Ascending aorta (tissue), 2 donors: ENCODE measurements around the gene ATP8A2. TPM values are rescaled to one million over a fixed set of nuclear protein-coding genes. Genes with fewer than 3 reads are reported as not detected.

Experiments
- DNase-seq, 2 donors: peaks; one replicate each; pipeline ENCODE4 v3.0.0-alpha.2; 2019; ENCODE audit warnings: low spot score in 2 of 2
- H3K27ac ChIP-seq, 2 donors: fragments of 200-600 bp; sonication (generic); one replicate each; pipeline ENCODE4 v1.5.1; 2016 to 2017; ENCODE audit warnings: mild to moderate bottlenecking in 1 of 2
- H3K27me3 ChIP-seq: fragments of 200-600 bp; sonication (generic); one replicate; pipeline ENCODE4 v1.5.1; 2017
- H3K36me3 ChIP-seq, 2 donors: fragments of 200-600 bp; sonication (generic); one replicate each; pipeline ENCODE4 v1.5.1; 2016
- H3K4me1 ChIP-seq, 2 donors: fragments of 200-600 bp; sonication (generic); one replicate each; pipeline ENCODE4 v1.5.1; 2016 to 2017; ENCODE audit warnings: mild to moderate bottlenecking in 1 of 2
- H3K4me3 ChIP-seq, 2 donors: fragments of 200-600 bp; sonication (generic); one replicate each; pipeline ENCODE4 v1.5.1; 2016 to 2017; ENCODE audit warnings: mild to moderate bottlenecking in 1 of 2
- H3K9me3 ChIP-seq, 2 donors: fragments of 200-600 bp; sonication (generic); one replicate each; pipeline ENCODE4 v1.5.1; 2016
- intact Hi-C: fragments of 100-400 bp; cut with DNase I; formaldehyde crosslinking; loops from one replicate; pipeline ENCODE4 v1.15.1; 2023
- total RNA-seq: library from RNA; depleted of rRNA; stranded (reverse); fragments of >200 nt; gene quantifications from one replicate; pipeline ENCODE4 v1.1.0, GENCODE V29; 2016
- TF ChIP-seq, protein P1 (sequence below), 3 experiments: fragments of 200-600 bp in 2 of 3; fragments of 450-650 bp in 1 of 3; sonication (generic) in 2 of 3; IDR thresholded peaks; one replicate each; pipeline ENCODE4 v1.5.1; 2016 to 2019; ENCODE audit warnings: antibody characterized with exemption in 3 of 3, mild to moderate bottlenecking in 1 of 3, moderate library complexity in 1 of 3

ATP8A2 gene
- total RNA-seq, 1 donor from 2014 or later: under 0.01 TPM

- Histone ChIP-seq H3K36me3 (no peaks in the 10 kb centered on the region), H3K4me3 (no peak overlapping the region), H3K9me3 (no peaks in the 10 kb centered on the region), H3K4me1 (no peaks in the 10 kb centered on the region), H3K27ac (no peak overlapping the region), H3K27me3 (no peaks in the 10 kb centered on the region)
- TF ChIP-seq, protein P1, sequence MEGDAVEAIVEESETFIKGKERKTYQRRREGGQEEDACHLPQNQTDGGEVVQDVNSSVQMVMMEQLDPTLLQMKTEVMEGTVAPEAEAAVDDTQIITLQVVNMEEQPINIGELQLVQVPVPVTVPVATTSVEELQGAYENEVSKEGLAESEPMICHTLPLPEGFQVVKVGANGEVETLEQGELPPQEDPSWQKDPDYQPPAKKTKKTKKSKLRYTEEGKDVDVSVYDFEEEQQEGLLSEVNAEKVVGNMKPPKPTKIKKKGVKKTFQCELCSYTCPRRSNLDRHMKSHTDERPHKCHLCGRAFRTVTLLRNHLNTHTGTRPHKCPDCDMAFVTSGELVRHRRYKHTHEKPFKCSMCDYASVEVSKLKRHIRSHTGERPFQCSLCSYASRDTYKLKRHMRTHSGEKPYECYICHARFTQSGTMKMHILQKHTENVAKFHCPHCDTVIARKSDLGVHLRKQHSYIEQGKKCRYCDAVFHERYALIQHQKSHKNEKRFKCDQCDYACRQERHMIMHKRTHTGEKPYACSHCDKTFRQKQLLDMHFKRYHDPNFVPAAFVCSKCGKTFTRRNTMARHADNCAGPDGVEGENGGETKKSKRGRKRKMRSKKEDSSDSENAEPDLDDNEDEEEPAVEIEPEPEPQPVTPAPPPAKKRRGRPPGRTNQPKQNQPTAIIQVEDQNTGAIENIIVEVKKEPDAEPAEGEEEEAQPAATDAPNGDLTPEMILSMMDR (IDR thresholded peaks at IDR 0.05): no peak
- DNase-seq: no peak
- intact Hi-C loops: no loop called here
These were observed 468.5 kb downstream of the ATP8A2 start for GRCh38 chr13:25840261-25840660.

DNA sequence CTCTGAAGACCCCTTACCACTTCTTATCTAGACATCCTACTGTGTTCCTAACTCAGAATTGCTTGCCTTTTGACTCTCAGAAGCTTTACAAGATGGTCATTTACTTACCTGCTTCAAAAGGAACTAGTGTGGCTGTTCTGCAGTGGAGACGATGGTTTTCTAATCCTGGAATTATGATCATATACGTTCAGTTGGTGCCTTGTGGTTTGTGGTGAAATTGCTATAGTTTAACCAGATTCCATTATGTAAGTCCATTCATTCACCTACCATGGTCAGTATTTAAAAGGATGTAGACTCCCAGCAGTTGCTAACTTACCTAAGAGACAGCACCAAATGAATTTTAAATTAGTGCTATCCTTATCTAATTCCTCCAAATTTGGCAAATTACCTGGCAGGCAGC is 469.2 kb downstream of the ATP8A2 start:
- Histone ChIP-seq H3K9me3 (no peaks in the 10 kb centered on the region), H3K27me3 (no peaks in the 10 kb centered on the region), H3K36me3 (no peaks in the 10 kb centered on the region), H3K4me3 (no peak overlapping the region), H3K4me1 (no peaks in the 10 kb centered on the region), H3K27ac (no peak overlapping the region)
- intact Hi-C loops: no loop called here
- TF ChIP-seq, protein P1 (IDR thresholded peaks at IDR 0.05): no peak
- DNase-seq: no peak

DNA sequence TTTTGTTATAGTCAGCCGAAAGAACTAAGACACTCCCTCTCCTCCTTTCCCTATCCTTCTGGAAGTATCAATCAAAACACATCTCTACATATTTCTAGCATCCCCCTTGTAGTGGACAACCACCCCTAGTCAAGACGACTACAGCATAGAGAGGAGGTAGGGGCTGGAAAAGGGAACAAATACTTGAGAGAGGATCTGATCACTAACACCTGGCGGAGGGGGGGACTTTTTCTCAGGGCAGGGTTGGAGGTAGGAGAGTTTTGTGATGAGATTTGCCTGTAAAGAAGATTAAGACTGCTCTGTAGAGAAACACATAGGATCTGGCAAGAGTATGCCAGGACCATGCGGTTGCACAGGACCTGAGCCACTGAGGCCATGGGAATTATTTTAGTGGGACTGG is 471.9 kb downstream of the ATP8A2 start:
- Histone ChIP-seq H3K27me3 (no peaks in the 10 kb centered on the region), H3K4me3 (no peak overlapping the region), H3K9me3 (no peaks in the 10 kb centered on the region), H3K27ac (no peak overlapping the region), H3K4me1 (no peaks in the 10 kb centered on the region), H3K36me3 (no peaks in the 10 kb centered on the region)
- no peak for DNase-seq
- intact Hi-C loops: no loop called here
- TF ChIP-seq, protein P1 (IDR thresholded peaks at IDR 0.05): no peak

DNA sequence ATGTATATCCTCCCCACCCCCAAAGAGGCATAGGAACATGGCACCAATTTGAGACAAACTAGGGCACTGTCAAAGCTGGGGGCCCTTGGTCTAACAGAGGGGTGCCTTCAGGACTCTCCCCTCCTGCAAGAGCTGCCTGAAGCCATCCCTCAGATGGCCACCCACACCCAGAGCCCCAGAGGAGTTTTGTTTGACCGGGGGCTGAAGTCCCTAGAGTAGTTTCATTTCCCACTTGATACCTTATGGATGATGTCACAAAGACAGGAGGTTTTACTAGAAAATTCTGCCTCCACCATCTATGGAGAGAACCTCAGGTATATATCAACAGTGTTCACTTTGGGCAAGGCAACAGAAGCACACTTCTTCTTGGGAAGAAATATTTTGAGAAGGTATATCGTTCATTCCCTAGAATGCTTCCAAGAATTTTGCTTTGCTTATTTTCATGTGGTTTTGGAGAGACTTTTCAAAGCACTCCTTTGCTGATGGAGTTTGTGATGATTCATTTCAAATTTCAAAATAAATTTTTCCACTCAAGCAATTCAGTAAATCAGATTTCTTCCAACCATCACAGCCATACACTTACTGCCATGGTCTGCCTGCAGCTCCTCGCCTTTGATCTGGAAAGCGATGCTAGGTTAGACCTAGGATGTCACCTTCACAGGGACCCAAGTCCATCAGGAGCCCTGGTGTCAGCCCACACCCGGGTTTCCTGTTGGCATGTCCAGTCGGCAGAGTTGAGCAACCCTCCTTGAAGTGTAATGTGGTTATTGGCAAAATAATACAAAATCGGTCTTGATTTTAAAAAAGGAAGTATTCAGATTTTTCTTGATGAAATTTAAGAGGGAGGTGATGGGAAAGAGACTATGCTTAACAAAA is 473.0 kb downstream of the ATP8A2 start:
- H3K36me3 ChIP-seq: no peaks in the 10 kb centered on the region
- H3K4me1 ChIP-seq: no peaks in the 10 kb centered on the region
- H3K4me3 ChIP-seq: no peak overlapping the region
- H3K9me3 ChIP-seq: no peaks in the 10 kb centered on the region
- TF ChIP-seq, protein P1 (IDR thresholded peaks at IDR 0.05): no peak
- intact Hi-C loops: no loop called here
- no peaks in the 10 kb centered on the region for H3K27me3 ChIP-seq
- H3K27ac ChIP-seq: no peak overlapping the region
- DNase-seq: no peak

DNA sequence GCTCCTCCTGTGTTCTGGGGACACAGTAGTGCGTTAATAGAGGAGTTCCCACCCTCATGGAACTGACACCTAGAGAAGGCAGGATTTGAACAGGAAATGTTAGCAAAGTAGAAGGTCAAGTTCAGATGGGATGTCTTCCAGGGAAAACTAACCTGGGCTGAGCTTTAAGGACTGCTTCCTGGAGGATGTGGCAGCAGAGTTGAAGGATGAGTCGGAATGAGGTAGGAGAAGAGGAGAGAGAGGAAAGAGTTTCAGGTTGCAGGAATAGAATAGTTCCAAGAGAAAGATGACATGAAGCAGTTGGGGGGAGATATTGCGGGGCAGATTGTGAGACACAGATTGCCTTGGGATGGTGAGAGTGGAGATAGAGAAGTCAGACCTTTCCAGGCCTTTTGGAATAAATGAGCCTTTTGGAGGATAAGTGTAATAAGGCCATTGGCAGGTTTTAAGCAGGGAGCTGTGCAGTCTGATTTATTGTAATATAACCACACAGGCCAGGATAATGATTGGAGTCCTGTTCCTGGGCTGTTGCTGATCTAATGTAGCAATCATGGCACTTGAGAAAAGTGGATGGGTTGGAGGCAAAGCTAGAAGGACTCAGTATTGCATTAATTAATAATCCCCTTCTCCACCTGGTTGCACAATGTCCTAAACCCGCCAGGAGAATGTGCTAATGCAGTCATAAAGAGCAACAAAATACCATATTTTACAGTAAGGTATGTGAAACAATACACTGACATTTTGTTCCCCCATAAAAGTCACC is 474.6 kb downstream of the ATP8A2 start:
- no peaks in the 10 kb centered on the region for H3K27me3 ChIP-seq
- H3K4me3 ChIP-seq: no peak overlapping the region
- no peak for DNase-seq
- H3K36me3 ChIP-seq: no peaks in the 10 kb centered on the region
- TF ChIP-seq, protein P1 (IDR thresholded peaks at IDR 0.05): no peak
- no peak overlapping the region for H3K27ac ChIP-seq
- no peaks in the 10 kb centered on the region for H3K9me3 ChIP-seq
- intact Hi-C loops: no loop called here
- no peaks in the 10 kb centered on the region for H3K4me1 ChIP-seq
